T-helper 22 cell (primary cell): Measurements from ENCODE around the gene CCDC81.
"Not testable (repeated sequence)": the region's sequence is repeated elsewhere in the genome, so short reads cannot be mapped to it uniquely, and the experiment has no call there.

Experiments
- DNase-seq: peaks from one replicate; pipeline ENCODE4 v3.0.0-alpha.2; 2020; ENCODE audit warnings: low read depth

CCDC81 gene

DNA sequence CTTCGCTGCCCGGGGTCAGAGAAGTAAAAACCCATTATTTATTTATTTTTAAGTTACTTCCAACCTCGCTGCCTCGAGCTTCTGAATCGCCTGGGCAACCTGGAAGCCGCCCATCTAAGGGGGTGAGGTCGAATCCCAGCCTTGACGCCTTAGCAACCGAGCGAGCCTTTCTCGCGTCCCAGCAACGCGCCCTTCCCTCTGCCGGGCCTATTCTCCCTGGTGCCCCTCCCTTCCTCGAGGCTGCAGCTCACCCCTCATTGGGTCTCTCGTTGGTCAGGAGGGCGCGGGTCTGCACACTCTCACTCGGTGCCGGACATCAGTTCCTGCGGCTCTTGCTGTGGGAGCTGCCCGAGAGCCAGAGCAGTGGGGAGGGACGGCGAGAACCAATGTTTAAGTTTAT lies at the start of gene CCDC81:
CCDC81 (plus strand) TSS at position 302 of the 400 bp plus-strand sequence. CDS start 277 bp downstream, outside the sequence.
- no peak for DNase-seq

DNA sequence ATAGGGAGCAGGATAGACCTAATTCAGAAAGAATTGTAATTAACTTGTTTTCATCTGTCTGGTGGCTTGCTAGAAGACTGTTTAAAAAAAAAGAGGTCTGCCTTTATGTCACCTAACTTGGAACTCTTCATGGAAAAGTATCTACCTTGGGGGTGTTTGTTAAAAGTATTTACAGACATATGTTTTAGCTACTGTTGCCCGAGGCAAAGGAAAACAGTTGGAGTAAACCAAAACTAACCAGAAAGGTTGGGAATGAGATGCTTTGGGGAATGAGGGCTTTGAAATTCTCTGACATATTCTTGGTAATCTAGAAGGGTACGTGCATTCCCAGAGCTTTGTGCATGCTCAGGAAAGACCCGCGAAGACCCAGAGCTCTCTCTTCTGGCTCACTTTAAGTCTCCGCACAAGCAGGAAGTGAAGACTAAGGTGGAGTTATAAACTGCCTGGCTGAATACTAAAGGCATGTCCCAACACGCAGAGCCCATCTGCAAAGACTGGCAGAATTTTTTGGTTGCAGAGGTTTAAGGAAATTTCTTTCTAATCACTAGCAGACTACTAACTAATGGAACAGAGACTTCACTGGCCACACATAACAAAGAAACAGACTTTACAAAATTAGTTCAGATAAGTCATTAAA lies 39.4 kb upstream of the CCDC81 start:
- no peak for DNase-seq

- DNase-seq: no peak
Observed at GRCh38 chr11:86337227-86337626, 37.5 kb upstream of the CCDC81 start.

GRCh38 chr11:86341382-86341781 lies 33.3 kb upstream of the CCDC81 start:
- no peak for DNase-seq

DNA sequence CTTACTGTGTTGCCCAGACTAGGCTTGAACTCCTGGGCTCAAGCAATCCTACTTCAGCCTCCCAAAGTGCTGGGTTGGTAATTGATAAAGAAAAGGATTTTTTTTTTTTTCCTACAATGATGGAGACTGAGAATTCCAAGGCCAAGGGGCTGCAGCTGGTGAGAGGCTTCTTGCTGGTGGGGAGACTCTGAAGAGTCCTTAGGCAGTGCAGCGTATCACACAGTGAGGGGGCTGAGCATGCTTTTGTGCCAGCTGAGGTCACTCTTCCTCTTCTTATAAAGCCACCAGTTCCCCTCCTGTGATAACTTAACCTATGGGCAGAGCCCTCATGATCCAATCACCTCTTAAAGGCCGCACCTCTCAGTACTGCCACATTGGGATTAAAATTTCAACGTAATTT lies 28.2 kb upstream of the CCDC81 start:
- no peak for DNase-seq

DNA sequence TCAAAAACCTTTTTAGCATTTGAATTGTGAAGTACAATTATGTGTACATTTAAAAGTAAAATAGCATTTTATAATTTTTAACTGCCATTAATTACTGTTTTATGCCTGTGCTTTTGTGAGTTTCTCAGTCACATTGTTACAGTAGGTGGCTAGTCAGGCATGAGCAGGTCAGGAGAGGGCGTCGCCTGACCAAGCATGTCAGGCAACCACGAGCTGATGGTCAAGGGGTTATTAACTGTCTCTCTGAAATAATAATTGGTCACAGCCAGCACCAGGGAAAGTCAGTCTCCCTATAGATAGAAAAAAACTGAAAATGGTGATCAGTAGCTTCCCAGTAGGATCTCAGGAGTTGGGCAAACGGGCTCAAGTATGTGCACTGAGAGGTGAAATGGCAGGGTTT lies 19.4 kb upstream of the CCDC81 start:
- DNase-seq: no peak

DNA sequence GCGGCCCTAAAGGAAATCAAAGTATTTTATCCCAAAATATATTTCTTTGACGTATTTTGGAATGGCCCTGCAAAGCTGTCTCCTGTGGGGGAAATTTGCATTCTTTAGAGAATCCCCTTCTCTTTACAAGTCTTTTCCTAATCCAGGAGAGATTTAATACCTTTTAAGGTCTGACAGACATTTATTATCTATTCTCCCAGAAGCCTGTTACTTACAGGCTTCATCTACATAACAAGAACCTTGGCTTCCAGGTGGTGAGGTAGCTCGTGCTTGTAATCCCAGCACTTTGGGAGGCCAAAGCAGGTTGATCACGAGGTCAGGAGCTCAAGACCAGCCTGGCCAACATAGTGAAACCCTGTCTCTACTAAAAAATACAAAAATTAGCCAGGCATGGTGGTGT lies 17.3 kb upstream of the CCDC81 start:
- not testable (repeated sequence) for DNase-seq

GRCh38 chr11:86358720-86359119 lies 16.0 kb upstream of the CCDC81 start:
- DNase-seq: no peak

GRCh38 chr11:86360775-86361395 lies 13.8 kb upstream of the CCDC81 start:
- DNase-seq: no peak

GRCh38 chr11:86363424-86363823 lies 11.3 kb upstream of the CCDC81 start:
- no peak for DNase-seq

DNA sequence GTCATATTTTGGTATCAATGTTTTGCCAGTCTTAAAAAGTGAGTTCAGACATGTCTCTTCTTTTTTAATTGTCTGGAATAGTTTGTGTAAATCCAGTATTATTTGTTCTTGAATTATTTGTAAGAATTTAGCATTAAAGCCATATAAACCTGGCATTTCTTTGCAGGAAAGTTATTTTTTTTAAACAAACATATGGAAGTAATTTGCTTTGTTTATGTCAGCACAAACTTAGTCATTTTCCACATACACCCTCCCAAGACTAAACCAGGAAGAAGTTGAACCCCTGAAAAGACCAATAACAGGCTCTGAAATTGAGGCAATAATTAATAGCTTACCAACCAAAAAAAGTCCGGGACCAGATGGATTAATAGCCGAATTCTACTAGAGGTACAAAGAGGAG lies 9.1 kb upstream of the CCDC81 start:
- DNase-seq: no peak

DNA sequence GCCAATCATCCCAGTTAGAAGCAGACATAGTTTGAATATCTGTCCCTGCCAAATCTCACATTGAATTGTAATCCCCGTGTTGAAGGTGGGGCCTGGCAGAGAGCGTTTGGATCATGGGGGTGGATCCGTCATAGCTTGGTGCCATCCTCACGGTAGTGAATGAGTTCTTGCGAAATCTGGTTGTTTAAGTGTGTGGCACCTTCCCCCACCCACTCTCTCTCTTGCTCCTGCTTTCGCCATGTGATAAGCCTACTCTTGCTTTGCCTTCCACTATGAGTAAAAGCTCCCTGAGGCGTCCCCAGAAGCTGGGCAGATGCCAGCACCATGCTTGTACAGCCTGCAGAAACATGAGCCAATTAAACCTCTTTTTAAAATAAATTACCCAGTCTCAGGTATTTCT lies 5.0 kb upstream of the CCDC81 start:
- no peak for DNase-seq

GRCh38 chr11:86370171-86370570 lies 4.5 kb upstream of the CCDC81 start:
- no peak for DNase-seq

GRCh38 chr11:86370922-86371594 lies 3.6 kb upstream of the CCDC81 start:
- no peak for DNase-seq

DNA sequence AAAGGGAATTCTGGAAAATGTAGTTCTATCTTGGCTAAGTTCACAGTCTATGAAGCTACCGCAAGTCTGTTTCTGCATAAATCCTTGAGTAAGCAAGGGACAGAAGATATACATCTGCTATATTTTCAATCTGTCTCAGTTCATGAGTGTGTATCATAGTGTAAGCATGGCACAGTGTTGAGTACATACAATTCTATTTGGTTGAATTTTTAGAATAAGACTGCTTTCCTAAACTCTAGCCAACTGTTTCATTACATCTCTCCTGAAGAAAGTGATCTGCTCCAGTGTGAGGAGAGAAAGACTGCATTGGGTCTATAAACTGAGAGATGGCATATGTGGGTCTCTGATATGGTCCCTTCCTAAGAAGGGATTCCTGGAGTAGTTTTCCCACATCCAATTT lies 2.6 kb upstream of the CCDC81 start:
- no peak for DNase-seq

- no peak for DNase-seq
Observed at GRCh38 chr11:86372586-86372985, 2.1 kb upstream of the CCDC81 start.

GRCh38 chr11:86374069-86374468 lies 618 bp upstream of the CCDC81 start:
- DNase-seq: no peak

GRCh38 chr11:86377972-86378371 lies 3.3 kb downstream of the CCDC81 start:
- DNase-seq: no peak

DNA sequence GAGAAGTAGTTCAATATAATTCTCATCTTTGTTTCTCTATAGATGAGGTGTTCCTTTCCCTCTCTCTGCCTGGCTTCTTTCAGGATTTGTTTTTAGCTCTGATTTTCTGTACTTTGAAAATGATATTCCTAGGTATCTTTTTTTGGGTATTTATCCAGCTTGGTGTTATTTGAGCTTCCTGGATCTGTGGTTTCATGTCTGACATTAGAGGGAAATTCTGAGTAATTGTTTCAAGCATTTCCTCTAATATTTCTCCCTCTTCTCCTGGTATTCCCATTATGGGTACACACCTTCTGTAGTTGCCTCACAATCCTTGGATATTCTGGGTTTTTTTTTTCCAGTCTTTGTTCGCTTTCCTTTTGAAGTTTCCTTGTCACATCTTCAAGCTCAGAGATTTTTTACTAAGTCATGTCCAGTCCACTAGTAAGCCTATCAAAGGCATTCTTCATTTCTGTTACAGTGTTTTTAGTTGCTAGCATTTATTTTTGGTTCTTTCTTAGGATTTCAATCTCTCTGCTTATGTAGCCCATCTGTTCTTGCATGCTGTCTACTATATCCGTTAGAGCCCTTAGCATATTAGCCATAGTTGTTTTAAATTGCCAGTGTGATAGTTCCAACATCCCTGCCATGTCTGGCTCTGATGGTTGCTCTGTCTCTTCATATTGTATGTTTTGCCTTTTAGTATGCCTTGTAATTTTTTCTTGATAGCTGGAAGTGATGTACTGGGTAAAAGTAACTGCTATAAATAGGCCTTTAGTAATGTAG lies 5.8 kb downstream of the CCDC81 start:
- no peak for DNase-seq

DNA sequence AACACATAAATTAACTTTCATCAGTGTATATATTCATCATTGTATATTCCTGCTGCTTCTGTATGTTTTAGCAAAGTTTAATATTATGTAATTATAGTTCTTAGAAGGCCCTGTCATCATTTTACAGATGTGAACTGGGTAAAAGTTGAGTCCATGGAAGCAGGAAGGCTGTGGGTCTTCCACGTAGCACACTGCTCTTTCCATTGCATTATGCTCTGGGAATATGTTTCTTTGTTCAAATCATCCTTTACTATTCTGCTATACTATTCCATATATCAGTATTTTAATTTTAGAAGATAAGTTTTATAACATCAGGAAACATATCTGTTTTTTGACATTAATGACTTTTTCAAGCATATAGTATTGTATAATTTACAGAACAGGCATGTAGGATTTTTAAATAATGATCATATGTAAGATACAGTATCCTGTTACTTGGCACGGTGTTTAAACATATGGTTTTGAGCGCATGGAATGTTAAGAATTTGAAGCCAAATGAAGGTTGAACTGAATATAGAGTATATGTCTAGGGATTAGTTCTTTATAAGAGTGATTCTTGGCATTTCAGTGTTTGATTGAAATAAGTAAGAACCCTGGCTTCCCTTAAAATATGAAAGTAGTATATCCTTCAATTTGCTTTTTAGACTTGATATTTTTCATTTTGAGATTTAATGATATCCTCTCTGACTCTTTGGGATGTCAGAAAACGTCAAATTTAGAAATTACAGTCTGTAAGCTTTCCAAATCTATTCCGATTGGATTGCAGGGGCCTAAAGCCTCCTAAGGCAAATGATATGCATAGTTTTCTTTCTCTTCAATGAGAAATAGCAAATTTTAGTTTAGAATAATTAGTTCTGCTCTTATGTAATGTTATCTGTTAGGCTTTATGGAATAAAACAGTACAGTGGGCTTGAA lies 8.6 kb downstream of the CCDC81 start:
- DNase-seq: no peak

- no peak for DNase-seq
Observed at GRCh38 chr11:86386283-86386682, 11.6 kb downstream of the CCDC81 start.

DNA sequence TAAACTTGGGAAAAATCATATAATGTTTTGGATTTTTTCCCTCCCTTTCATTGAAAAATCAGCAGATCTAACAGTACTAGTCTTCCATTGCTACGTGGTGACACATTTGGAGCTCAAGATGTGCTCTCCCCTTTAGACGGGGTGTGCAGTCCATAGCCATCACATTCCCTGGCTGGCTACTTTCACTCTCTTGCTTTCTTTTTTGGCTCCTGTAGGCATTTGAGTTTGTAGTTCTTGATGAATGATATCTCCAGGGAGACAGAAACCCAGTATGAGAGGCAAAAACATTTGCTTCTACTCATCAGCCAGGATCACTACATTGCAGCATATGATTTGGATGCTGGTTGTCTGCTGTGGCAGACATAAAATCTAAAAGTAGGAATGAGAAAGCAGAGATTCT lies 12.1 kb downstream of the CCDC81 start:
- no peak for DNase-seq
